Measurements from ENCODE around the gene LNPEP.

Gene LNPEP

DNA sequence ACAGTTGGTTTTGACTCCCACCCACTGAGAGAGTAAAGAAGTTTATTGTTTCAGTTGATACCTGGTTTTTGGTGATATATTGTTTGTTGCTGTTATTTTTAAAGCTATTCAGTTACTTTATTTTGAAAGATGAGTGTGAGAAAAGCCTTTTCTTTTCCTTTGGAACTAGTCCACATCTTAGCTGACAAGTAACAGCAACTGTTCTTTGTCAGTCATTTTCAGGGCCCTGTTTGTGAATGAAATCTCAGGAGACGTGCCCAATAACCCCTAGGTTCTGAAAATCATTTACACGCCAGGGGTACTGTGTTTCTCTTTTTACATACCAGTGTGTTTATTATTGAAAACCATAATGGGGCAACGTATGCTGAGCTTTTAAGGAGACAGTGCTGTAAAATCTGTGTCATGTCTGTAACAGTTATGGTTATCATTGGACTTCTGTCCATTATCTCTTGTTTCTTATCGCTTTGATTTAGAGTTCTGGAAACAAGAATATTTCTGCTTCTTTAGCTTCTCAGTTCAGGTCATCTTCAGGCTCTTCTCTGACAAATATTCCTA, 131.5 kb downstream of the LNPEP start:
- Histone ChIP-seq H3K4me1 (ENCODE audit: control insufficient read depth, insufficient read depth, low read length) (peaks cover 7% of the 10 kb centered on the region), H3K36me3 (ENCODE audit: control insufficient read depth, insufficient read depth, low read length) (no peaks in the 10 kb centered on the region), H3K27me3 (ENCODE audit: control insufficient read depth, insufficient read depth, low read length) (no peaks in the 10 kb centered on the region), H3K4me3 (ENCODE audit: low read depth, low read length) (no peak overlapping the region), H3K27ac (ENCODE audit: low read depth, low read length) (no peak overlapping the region), H3K9me3 (ENCODE audit: control insufficient read depth, insufficient read depth, low read depth, low read length) (no peaks in the 10 kb centered on the region), H3K9ac (ENCODE audit: low read length) (no peak overlapping the region)

GRCh38 chr5:97070234-97070633, 134.4 kb downstream of the LNPEP start:
- Histone ChIP-seq H3K4me1 (ENCODE audit: control insufficient read depth, insufficient read depth, low read length) (peaks cover 5% of the 10 kb centered on the region), H3K36me3 (ENCODE audit: control insufficient read depth, insufficient read depth, low read length) (no peaks in the 10 kb centered on the region), H3K9me3 (ENCODE audit: control insufficient read depth, insufficient read depth, low read depth, low read length) (no peaks in the 10 kb centered on the region), H3K27ac (ENCODE audit: low read depth, low read length) (no peak overlapping the region), H3K4me3 (ENCODE audit: low read depth, low read length) (no peak overlapping the region), H3K27me3 (ENCODE audit: control insufficient read depth, insufficient read depth, low read length) (no peaks in the 10 kb centered on the region), H3K9ac (ENCODE audit: low read length) (no peak overlapping the region)

- H3K36me3 ChIP-seq (ENCODE audit: control insufficient read depth, insufficient read depth, low read length), result no peaks in the 10 kb centered on the region
- H3K4me3 ChIP-seq (ENCODE audit: low read depth, low read length), result no peak overlapping the region
- H3K27ac ChIP-seq (ENCODE audit: low read depth, low read length), result no peak overlapping the region
- H3K9me3 ChIP-seq (ENCODE audit: control insufficient read depth, insufficient read depth, low read depth, low read length), result no peaks in the 10 kb centered on the region
- no peaks in the 10 kb centered on the region for H3K27me3 ChIP-seq (ENCODE audit: control insufficient read depth, insufficient read depth, low read length)
- no peak overlapping the region for H3K9ac ChIP-seq (ENCODE audit: low read length)
- no peaks in the 10 kb centered on the region for H3K4me1 ChIP-seq (ENCODE audit: control insufficient read depth, insufficient read depth, low read length)
These were observed 135.2 kb downstream of the LNPEP start for GRCh38 chr5:97071101-97071500.

GRCh38 chr5:97071993-97072392, 136.1 kb downstream of the LNPEP start:
- H3K9ac ChIP-seq (ENCODE audit: low read length), result no peak overlapping the region
- no peaks in the 10 kb centered on the region for H3K36me3 ChIP-seq (ENCODE audit: control insufficient read depth, insufficient read depth, low read length)
- H3K27ac ChIP-seq (ENCODE audit: low read depth, low read length), result no peak overlapping the region
- H3K9me3 ChIP-seq (ENCODE audit: control insufficient read depth, insufficient read depth, low read depth, low read length), result no peaks in the 10 kb centered on the region
- H3K4me3 ChIP-seq (ENCODE audit: low read depth, low read length), result no peak overlapping the region
- no peaks in the 10 kb centered on the region for H3K4me1 ChIP-seq (ENCODE audit: control insufficient read depth, insufficient read depth, low read length)
- no peaks in the 10 kb centered on the region for H3K27me3 ChIP-seq (ENCODE audit: control insufficient read depth, insufficient read depth, low read length)

- Histone ChIP-seq H3K27ac (ENCODE audit: low read depth, low read length) (no peak overlapping the region), H3K9me3 (ENCODE audit: control insufficient read depth, insufficient read depth, low read depth, low read length) (no peaks in the 10 kb centered on the region), H3K36me3 (ENCODE audit: control insufficient read depth, insufficient read depth, low read length) (no peaks in the 10 kb centered on the region), H3K4me3 (ENCODE audit: low read depth, low read length) (no peak overlapping the region), H3K9ac (ENCODE audit: low read length) (no peak overlapping the region), H3K4me1 (ENCODE audit: control insufficient read depth, insufficient read depth, low read length) (no peaks in the 10 kb centered on the region), H3K27me3 (ENCODE audit: control insufficient read depth, insufficient read depth, low read length) (no peaks in the 10 kb centered on the region)
These were observed 136.8 kb downstream of the LNPEP start for GRCh38 chr5:97072696-97073095.

- Histone ChIP-seq H3K27ac (ENCODE audit: low read depth, low read length) (no peak overlapping the region), H3K27me3 (ENCODE audit: control insufficient read depth, insufficient read depth, low read length) (no peaks in the 10 kb centered on the region), H3K9me3 (ENCODE audit: control insufficient read depth, insufficient read depth, low read depth, low read length) (no peaks in the 10 kb centered on the region), H3K36me3 (ENCODE audit: control insufficient read depth, insufficient read depth, low read length) (no peaks in the 10 kb centered on the region), H3K4me1 (ENCODE audit: control insufficient read depth, insufficient read depth, low read length) (no peaks in the 10 kb centered on the region), H3K9ac (ENCODE audit: low read length) (no peak overlapping the region), H3K4me3 (ENCODE audit: low read depth, low read length) (no peak overlapping the region)
These were observed 137.5 kb downstream of the LNPEP start for GRCh38 chr5:97073420-97073819.

GRCh38 chr5:97074859-97075489, 139.1 kb downstream of the LNPEP start:
- H3K27me3 ChIP-seq (ENCODE audit: control insufficient read depth, insufficient read depth, low read length), result no peaks in the 10 kb centered on the region
- no peaks in the 10 kb centered on the region for H3K4me1 ChIP-seq (ENCODE audit: control insufficient read depth, insufficient read depth, low read length)
- no peak overlapping the region for H3K9ac ChIP-seq (ENCODE audit: low read length)
- H3K9me3 ChIP-seq (ENCODE audit: control insufficient read depth, insufficient read depth, low read depth, low read length), result no peaks in the 10 kb centered on the region
- no peaks in the 10 kb centered on the region for H3K36me3 ChIP-seq (ENCODE audit: control insufficient read depth, insufficient read depth, low read length)
- no peak overlapping the region for H3K4me3 ChIP-seq (ENCODE audit: low read depth, low read length)
- H3K27ac ChIP-seq (ENCODE audit: low read depth, low read length), result no peak overlapping the region

DNA sequence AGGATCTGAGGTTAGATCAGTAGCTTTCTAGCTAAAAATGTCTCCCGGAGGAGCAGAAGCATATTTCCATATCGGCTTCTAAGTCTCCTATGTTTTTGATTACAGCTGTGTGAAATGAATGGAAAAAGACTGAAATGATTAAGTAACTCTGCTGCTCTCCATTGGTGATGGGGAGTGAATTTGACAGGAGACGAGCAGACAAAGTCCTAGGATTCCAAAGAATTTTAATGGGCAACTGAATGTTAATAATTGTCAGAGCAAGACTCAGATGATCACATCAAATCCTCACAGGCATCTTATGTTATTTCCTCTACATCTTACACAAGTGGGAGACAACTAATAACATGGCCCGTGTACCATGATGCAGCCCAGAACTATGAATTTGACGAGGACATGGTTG, 139.8 kb downstream of the LNPEP start:
- no peak overlapping the region for H3K4me3 ChIP-seq (ENCODE audit: low read depth, low read length)
- H3K27me3 ChIP-seq (ENCODE audit: control insufficient read depth, insufficient read depth, low read length), result no peaks in the 10 kb centered on the region
- H3K36me3 ChIP-seq (ENCODE audit: control insufficient read depth, insufficient read depth, low read length), result no peaks in the 10 kb centered on the region
- no peaks in the 10 kb centered on the region for H3K9me3 ChIP-seq (ENCODE audit: control insufficient read depth, insufficient read depth, low read depth, low read length)
- H3K9ac ChIP-seq (ENCODE audit: low read length), result no peak overlapping the region
- H3K4me1 ChIP-seq (ENCODE audit: control insufficient read depth, insufficient read depth, low read length), result no peaks in the 10 kb centered on the region
- no peak overlapping the region for H3K27ac ChIP-seq (ENCODE audit: low read depth, low read length)

- Histone ChIP-seq H3K36me3 (ENCODE audit: control insufficient read depth, insufficient read depth, low read length) (no peaks in the 10 kb centered on the region), H3K9me3 (ENCODE audit: control insufficient read depth, insufficient read depth, low read depth, low read length) (no peaks in the 10 kb centered on the region), H3K27ac (ENCODE audit: low read depth, low read length) (no peak overlapping the region), H3K4me1 (ENCODE audit: control insufficient read depth, insufficient read depth, low read length) (no peaks in the 10 kb centered on the region), H3K4me3 (ENCODE audit: low read depth, low read length) (no peak overlapping the region), H3K9ac (ENCODE audit: low read length) (no peak overlapping the region), H3K27me3 (ENCODE audit: control insufficient read depth, insufficient read depth, low read length) (no peaks in the 10 kb centered on the region)
These were observed 140.2 kb downstream of the LNPEP start for GRCh38 chr5:97076098-97076497.

GRCh38 chr5:97077246-97077645, 141.4 kb downstream of the LNPEP start:
- no peaks in the 10 kb centered on the region for H3K27me3 ChIP-seq (ENCODE audit: control insufficient read depth, insufficient read depth, low read length)
- H3K27ac ChIP-seq (ENCODE audit: low read depth, low read length), result no peak overlapping the region
- no peaks in the 10 kb centered on the region for H3K9me3 ChIP-seq (ENCODE audit: control insufficient read depth, insufficient read depth, low read depth, low read length)
- H3K4me1 ChIP-seq (ENCODE audit: control insufficient read depth, insufficient read depth, low read length), result no peaks in the 10 kb centered on the region
- no peaks in the 10 kb centered on the region for H3K36me3 ChIP-seq (ENCODE audit: control insufficient read depth, insufficient read depth, low read length)
- no peak overlapping the region for H3K9ac ChIP-seq (ENCODE audit: low read length)
- H3K4me3 ChIP-seq (ENCODE audit: low read depth, low read length), result no peak overlapping the region

- Histone ChIP-seq H3K9ac (ENCODE audit: low read length) (no peak overlapping the region), H3K4me1 (ENCODE audit: control insufficient read depth, insufficient read depth, low read length) (no peaks in the 10 kb centered on the region), H3K27me3 (ENCODE audit: control insufficient read depth, insufficient read depth, low read length) (no peaks in the 10 kb centered on the region), H3K27ac (ENCODE audit: low read depth, low read length) (no peak overlapping the region), H3K4me3 (ENCODE audit: low read depth, low read length) (no peak overlapping the region), H3K9me3 (ENCODE audit: control insufficient read depth, insufficient read depth, low read depth, low read length) (no peaks in the 10 kb centered on the region), H3K36me3 (ENCODE audit: control insufficient read depth, insufficient read depth, low read length) (no peaks in the 10 kb centered on the region)
These were observed 143.3 kb downstream of the LNPEP start for GRCh38 chr5:97078958-97079743.

Data from HUES6 (cell line).